Measurements from ENCODE around the gene TPRG1.
"Not testable (repeated sequence)": the region's sequence is repeated elsewhere in the genome, so short reads cannot be mapped to it uniquely, and the experiment has no call there.

The TPRG1 gene

GRCh38 chr3:189308608-189309007, 136.8 kb downstream of the TPRG1 start:
- DNase-seq (ENCODE audit: low spot score) (no peak), FAIRE-seq (no peak)

- DNase-seq (ENCODE audit: low spot score) (no peak), FAIRE-seq (no peak)
Observed at GRCh38 chr3:189309400-189309975, 137.7 kb downstream of the TPRG1 start.

- FAIRE-seq: no peak
Observed at GRCh38 chr3:189311521-189311920, 139.8 kb downstream of the TPRG1 start.

GRCh38 chr3:189312866-189313265, 141.1 kb downstream of the TPRG1 start:
- no peak for FAIRE-seq
- DNase-seq (ENCODE audit: low spot score): no peak

More at GRCh38 chr3:189311521-189311920, 139.8 kb downstream of the TPRG1 start:
- DNase-seq (ENCODE audit: low spot score): no peak

GRCh38 chr3:189316296-189317019, 144.7 kb downstream of the TPRG1 start:
- DNase-seq (ENCODE audit: low spot score) (no peak), FAIRE-seq (no peak)

GRCh38 chr3:189317911-189318310, 146.1 kb downstream of the TPRG1 start:
- FAIRE-seq: no peak
- no peak for DNase-seq (ENCODE audit: low spot score)

GRCh38 chr3:189320511-189320910, 148.7 kb downstream of the TPRG1 start:
- FAIRE-seq: no peak
- DNase-seq (ENCODE audit: low spot score): no peak

- no peak for DNase-seq (ENCODE audit: low spot score)
- no peak for FAIRE-seq
Observed at GRCh38 chr3:189322339-189322738, 150.6 kb downstream of the TPRG1 start.

- peak; percentile 99 for FAIRE-seq
- DNase-seq (ENCODE audit: low spot score): peak; percentile 99
Observed at GRCh38 chr3:189324538-189325138, 152.9 kb downstream of the TPRG1 start.

- no peak for DNase-seq (ENCODE audit: low spot score)
- FAIRE-seq: no peak
Observed at GRCh38 chr3:189325454-189325853, 153.7 kb downstream of the TPRG1 start.

GRCh38 chr3:189329630-189330029, 157.9 kb downstream of the TPRG1 start:
- FAIRE-seq; DNase-seq (ENCODE audit: low spot score): not testable (repeated sequence)

- no peak for FAIRE-seq
- DNase-seq (ENCODE audit: low spot score): no peak
Observed at GRCh38 chr3:189330066-189330465, 158.3 kb downstream of the TPRG1 start.

- FAIRE-seq (no peak), DNase-seq (ENCODE audit: low spot score) (no peak)
Observed at GRCh38 chr3:189331002-189331418, 159.2 kb downstream of the TPRG1 start.

- DNase-seq (ENCODE audit: low spot score) (no peak), FAIRE-seq (no peak)
Observed at GRCh38 chr3:189334064-189334920, 162.5 kb downstream of the TPRG1 start.

- DNase-seq (ENCODE audit: low spot score): no peak
- FAIRE-seq: no peak
Observed at GRCh38 chr3:189337673-189338091, 165.9 kb downstream of the TPRG1 start.

GRCh38 chr3:189338366-189338765, 166.6 kb downstream of the TPRG1 start:
- FAIRE-seq: no peak
- no peak for DNase-seq (ENCODE audit: low spot score)

GRCh38 chr3:189339996-189340395, 168.2 kb downstream of the TPRG1 start:
- FAIRE-seq (no peak), DNase-seq (ENCODE audit: low spot score) (no peak)

GRCh38 chr3:189340680-189341460, 169.1 kb downstream of the TPRG1 start:
- no peak for DNase-seq (ENCODE audit: low spot score)
- no peak for FAIRE-seq

- FAIRE-seq (no peak), DNase-seq (ENCODE audit: low spot score) (no peak)
Observed at GRCh38 chr3:189342811-189343210, 171.0 kb downstream of the TPRG1 start.

GRCh38 chr3:189344996-189345395, 173.2 kb downstream of the TPRG1 start:
- DNase-seq (ENCODE audit: low spot score): no peak
- no peak for FAIRE-seq

- DNase-seq (ENCODE audit: low spot score): no peak
- FAIRE-seq: no peak
Observed at GRCh38 chr3:189349772-189350171, 178.0 kb downstream of the TPRG1 start.

Measured in RCC 7860 (cell line).